ENCODE results near the gene UBE2QL1.

The UBE2QL1 gene

GRCh38 chr5:6480133-6481051, 31.7 kb downstream of the UBE2QL1 start:
- no peak for DNase-seq

- no peak for DNase-seq
Measured at GRCh38 chr5:6482735-6483134, 34.1 kb downstream of the UBE2QL1 start.

- DNase-seq, result no peak
Measured at GRCh38 chr5:6483880-6484382, 35.3 kb downstream of the UBE2QL1 start.

GRCh38 chr5:6484446-6484845, 35.8 kb downstream of the UBE2QL1 start:
- DNase-seq, result no peak

- DNase-seq, result no peak
Measured at GRCh38 chr5:6484899-6485298, 36.2 kb downstream of the UBE2QL1 start.

GRCh38 chr5:6485441-6485840, 36.8 kb downstream of the UBE2QL1 start:
- no peak for DNase-seq

- no peak for DNase-seq
Measured at GRCh38 chr5:6486074-6486473, 37.4 kb downstream of the UBE2QL1 start.

GRCh38 chr5:6487081-6487480, 38.4 kb downstream of the UBE2QL1 start:
- no peak for DNase-seq

- no peak for DNase-seq
Measured at GRCh38 chr5:6488021-6488420, 39.4 kb downstream of the UBE2QL1 start.

- DNase-seq, result no peak
Measured at GRCh38 chr5:6489643-6490185, 41.1 kb downstream of the UBE2QL1 start.

- DNase-seq, result no peak
Measured at GRCh38 chr5:6490246-6490645, 41.6 kb downstream of the UBE2QL1 start.

- no peak for DNase-seq
Measured at GRCh38 chr5:6490693-6491092, 42.0 kb downstream of the UBE2QL1 start.

GRCh38 chr5:6491196-6491918, 42.7 kb downstream of the UBE2QL1 start:
- no peak for DNase-seq

- no peak for DNase-seq
Measured at GRCh38 chr5:6491919-6492290, 43.2 kb downstream of the UBE2QL1 start.

- no peak for DNase-seq
Measured at GRCh38 chr5:6492934-6493333, 44.3 kb downstream of the UBE2QL1 start.

- DNase-seq, result no peak
Measured at GRCh38 chr5:6493681-6494454, 45.2 kb downstream of the UBE2QL1 start.

GRCh38 chr5:6494939-6495338, 46.3 kb downstream of the UBE2QL1 start:
- no peak for DNase-seq

GRCh38 chr5:6495433-6496206, 47.0 kb downstream of the UBE2QL1 start:
- no peak for DNase-seq

- no peak for DNase-seq
Measured at GRCh38 chr5:6496207-6496584, 47.5 kb downstream of the UBE2QL1 start.

GRCh38 chr5:6496636-6497035, 48.0 kb downstream of the UBE2QL1 start:
- DNase-seq, result no peak

- no peak for DNase-seq
Measured at GRCh38 chr5:6497262-6497661, 48.6 kb downstream of the UBE2QL1 start.

GRCh38 chr5:6498968-6499367, 50.3 kb downstream of the UBE2QL1 start:
- no peak for DNase-seq
